ENCODE data around the gene ANO6.

The ANO6 gene

DNA sequence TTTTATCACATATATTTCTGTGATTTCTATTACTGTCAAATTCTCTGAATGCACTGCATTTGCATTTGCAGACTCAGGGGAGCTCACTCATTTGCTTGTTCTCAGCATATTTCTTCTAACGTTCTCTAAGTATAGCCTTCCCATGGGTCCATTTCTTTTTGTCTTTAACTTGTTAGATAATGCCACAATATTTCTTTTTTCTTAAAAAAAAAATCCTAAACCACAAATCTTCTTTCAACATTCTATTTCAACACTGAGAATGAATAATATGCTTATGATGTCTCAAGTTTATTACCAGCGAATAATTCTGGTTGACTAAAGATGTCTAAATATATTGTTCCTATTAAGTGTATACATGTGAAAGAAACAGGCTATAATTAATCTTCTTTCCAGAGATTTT, 200.2 kb downstream of the ANO6 start:
- peak; percentile 34 to 65 for DNase-seq

- DNase-seq: no peak
Observed at GRCh38 chr12:45418520-45418919, 202.6 kb downstream of the ANO6 start.

DNA sequence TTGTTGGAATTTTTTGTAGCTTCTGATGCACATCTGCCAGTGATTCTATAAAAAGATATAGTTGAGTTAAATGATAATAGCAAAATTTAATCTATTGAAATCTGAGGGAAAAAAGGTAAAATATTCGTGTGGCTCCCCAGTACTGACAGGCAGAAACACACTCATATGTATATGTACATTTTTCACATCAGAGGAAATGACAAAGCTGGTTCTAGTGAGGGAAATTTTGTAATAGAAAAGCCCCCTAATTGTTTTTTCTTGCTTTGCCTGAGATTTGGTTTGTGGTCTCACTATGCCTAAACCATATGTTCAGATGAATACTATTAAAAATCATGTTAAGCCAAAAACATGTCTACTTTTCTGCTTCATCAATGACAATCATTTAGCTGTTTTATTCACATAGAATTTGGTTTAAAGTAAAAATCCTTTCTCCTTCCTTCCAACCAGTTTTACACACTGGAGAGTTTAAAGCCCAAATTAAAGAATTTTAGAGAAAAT, 203.5 kb downstream of the ANO6 start:
- DNase-seq: no peak

DNA sequence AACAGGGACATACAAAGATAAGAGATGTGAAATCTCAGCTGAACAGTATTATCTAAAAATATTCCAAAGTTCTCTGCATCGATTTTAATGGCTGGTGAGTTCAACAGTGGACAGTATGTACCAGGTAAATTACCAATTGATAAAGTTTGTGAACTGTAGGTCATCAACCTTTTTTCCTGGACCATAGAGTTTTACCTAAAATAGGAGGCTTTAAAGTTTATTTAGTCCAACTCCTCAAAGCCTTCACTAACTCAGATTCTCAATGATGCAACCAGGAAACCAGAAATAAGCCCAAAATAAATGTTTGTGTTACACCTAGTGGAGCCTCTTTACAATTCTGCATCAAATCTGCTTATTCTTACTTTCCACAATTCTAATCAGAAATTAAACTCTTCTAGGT, 205.8 kb downstream of the ANO6 start:
- no peak for DNase-seq

DNA sequence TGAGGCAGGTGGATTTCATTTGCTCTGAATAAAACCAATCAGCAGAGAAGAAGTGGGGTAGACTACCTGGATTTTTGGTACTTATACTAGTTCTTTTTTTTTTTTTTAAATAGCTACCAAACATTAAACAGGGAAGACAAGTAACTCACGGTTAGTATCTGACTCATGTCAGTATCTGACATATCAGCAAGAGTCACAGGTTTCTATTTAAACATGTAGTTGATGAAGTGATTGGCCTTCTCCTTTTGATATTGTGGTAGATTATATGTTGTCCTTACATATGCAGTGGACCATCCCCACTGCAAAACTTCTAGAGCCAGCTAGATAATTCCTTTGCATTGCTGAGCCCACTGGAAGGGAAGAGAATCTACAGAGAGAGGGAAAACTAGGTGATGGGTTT, 208.0 kb downstream of the ANO6 start:
- no peak for DNase-seq

GRCh38 chr12:45425426-45425825, 209.5 kb downstream of the ANO6 start:
- no peak for DNase-seq

GRCh38 chr12:45426294-45426693, 210.4 kb downstream of the ANO6 start:
- no peak for DNase-seq

DNA sequence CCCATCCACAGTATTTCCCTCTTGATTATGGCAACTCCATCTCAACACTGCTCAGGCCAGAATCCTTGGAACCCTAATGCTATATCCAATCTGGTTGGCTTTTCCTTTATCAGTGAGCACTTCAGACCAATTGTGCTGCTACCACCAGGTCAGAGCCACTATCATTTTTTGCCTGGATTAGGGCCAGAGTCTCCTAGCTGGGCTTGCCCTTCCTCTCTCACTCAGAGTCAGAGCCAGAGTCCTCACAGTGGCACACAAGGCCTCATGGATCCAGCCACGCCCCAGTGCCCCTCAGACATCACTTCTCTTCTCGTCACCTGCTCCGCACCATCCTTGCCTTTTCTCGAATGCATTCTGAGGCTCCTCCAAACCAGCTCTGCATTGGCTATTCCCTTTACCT, 211.1 kb downstream of the ANO6 start:
- no peak for DNase-seq

- DNase-seq: no peak
Observed at GRCh38 chr12:45429831-45430230, 213.9 kb downstream of the ANO6 start.

DNA sequence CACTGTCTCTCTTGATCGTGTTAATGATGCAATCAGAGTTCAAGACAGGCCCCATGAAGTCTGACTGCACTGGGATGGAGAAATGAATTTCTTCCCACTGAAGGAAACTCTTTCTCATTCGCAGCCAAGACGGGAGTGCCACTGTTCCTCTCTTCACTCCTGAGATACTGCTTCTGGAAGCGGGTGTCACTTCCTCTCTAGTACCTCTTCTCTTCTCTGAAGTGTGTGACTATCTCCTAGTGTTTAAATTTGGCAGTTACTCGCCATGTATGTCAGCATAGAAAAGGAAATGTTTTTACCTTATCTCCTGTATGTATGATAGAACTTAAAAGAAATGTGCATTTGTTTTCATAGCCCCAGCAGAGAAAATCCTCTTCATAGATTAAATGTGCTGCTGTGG, 215.2 kb downstream of the ANO6 start:
- DNase-seq: peak; percentile 26 to 35

- DNase-seq: no peak
Observed at GRCh38 chr12:45432710-45433109, 216.8 kb downstream of the ANO6 start.

DNA sequence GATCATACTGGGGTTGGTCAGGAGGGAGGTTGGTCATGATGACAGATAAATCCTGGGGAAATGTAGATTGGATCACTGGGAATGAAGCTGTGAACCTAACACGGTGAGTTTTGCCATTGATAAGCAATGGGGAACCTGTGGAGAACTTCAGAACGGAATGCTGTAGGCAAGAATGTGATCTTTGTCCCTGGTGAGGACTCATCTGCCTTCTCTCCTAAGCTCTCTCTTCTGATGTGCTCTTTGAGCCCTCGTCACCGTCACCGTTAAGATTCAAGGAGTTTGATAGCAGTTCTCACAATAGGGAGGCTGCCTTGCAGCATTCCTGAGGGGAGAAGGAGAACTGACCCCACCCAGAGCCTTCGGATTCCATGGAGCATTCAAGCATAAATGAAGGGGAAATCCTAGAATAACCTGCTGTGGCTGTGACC, 217.6 kb downstream of the ANO6 start:
- DNase-seq: no peak

- no peak for DNase-seq
Observed at GRCh38 chr12:45434094-45434493, 218.2 kb downstream of the ANO6 start.

DNA sequence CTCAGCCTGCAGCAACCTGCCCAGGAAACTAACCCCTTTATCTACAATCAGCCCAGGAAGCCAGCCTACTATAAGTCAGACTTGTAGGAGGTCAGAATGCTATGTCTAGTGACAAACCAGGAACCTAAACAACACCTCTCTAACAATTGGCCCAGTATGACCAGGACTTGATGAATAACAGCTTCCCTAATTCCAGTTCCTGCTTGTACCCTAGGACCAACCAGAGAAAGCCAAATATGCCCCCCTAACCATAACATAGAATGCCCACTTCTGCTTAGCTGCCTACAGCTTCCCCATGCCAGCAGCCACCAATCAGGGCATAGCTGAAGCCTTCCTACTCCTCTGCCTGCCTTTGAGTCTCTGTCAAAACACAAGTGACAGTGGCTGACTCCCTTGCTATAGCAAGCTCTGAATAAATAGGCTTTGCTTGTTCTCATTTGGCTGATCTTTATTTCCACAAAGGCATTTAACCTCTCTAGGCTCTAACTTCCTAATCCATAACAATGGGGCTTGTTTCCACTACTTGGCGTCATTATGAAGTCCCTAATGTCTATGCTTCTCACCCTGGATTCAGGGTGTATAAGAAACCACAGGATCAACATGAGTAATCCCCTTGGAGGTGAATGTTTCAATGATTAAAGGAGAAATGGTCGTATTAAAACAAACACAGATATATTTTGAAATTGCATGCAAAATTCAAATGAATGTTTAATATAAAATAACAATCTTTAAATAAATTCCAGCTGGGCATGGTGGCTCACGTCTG, 220.2 kb downstream of the ANO6 start:
- DNase-seq: peak; percentile 75 to 93

- peak; percentile 47 to 82 for DNase-seq
Observed at GRCh38 chr12:45439039-45439438, 223.1 kb downstream of the ANO6 start.

DNA sequence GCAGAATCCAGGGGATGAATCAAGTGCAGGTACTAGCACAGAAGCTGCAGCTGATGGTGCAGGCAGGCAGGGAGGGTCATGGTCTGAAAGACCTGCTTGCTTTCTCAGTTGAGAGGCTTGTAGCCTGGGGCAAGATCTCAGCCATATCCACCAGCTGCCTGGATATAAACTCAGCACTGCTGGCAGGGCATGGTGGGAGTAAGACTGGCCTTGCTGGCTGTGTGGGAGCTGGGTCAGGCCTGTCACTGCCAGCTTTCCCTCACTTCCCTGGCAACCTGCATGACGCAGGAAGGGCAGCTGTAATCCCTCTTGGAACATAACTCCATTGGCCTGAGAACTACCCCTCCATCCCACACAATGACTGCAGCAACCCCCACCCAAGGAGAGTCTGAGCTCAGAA, 230.1 kb downstream of the ANO6 start:
- no peak for DNase-seq

GRCh38 chr12:45458238-45458637, 242.3 kb downstream of the ANO6 start:
- no peak for DNase-seq

GRCh38 chr12:45458854-45459807, 243.2 kb downstream of the ANO6 start:
- DNase-seq: no peak

DNA sequence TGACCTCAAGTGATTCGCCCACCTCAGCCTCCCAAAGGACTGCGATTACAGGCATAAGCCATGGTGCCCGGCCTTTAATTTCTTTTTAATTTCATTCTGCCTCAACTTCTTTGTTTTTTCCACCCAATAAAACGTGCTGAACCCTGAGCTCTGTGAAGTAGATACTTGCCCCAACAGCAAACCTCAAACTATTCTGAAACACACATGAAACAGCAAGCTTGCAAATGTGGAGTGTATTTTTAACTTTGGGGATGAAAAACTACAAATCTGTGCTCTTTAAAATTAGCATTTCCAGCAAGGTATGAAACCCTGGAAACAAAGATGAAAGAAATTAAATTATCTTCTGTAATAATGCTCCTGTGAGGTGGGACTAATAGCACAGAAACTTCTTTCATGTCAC, 246.6 kb downstream of the ANO6 start:
- no peak for DNase-seq

DNA sequence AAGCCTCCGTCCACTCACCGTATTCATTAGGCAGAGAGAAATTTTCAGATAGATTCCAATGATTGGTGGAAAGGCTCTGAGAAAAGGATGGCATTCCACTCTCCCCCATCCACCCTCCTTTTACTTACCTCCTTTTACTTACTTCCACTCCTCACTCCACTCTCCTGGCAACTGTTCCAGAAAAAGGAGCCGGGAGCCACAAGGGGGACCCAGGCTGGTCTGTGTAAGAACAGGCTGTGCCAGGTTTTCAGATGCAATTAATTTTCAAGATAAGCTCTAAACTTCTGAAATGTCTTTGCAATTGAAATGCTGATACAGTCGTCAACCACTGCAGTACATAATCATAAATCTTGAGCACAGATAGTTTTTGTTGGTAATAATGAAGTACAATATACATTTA, 248.8 kb downstream of the ANO6 start:
- DNase-seq: no peak

GRCh38 chr12:45468751-45469615, 253.1 kb downstream of the ANO6 start:
- DNase-seq: no peak

- DNase-seq: peak in 1 of 2 donors; percentile 3
Observed at GRCh38 chr12:45469902-45470301, 254.0 kb downstream of the ANO6 start.

GRCh38 chr12:45473636-45474035, 257.7 kb downstream of the ANO6 start:
- no peak for DNase-seq

All from inflammatory macrophage treated with lipopolysaccharide for 1 hour (primary cell).